GM19043 (cell line): ENCODE results near the gene SIK1.

ENCODE experiments used
- ATAC-seq: cut with Tn5 transposase; IDR thresholded peaks from one replicate; pipeline ENCODE4 v1.9.1; 2021; ENCODE audit warnings: low read depth; ENCODE audit not compliant: unreplicated experiment

SIK1 gene

GRCh38 chr21:43369596-43370090 is 57.3 kb downstream of the SIK1 start:
- ATAC-seq = no peak

DNA sequence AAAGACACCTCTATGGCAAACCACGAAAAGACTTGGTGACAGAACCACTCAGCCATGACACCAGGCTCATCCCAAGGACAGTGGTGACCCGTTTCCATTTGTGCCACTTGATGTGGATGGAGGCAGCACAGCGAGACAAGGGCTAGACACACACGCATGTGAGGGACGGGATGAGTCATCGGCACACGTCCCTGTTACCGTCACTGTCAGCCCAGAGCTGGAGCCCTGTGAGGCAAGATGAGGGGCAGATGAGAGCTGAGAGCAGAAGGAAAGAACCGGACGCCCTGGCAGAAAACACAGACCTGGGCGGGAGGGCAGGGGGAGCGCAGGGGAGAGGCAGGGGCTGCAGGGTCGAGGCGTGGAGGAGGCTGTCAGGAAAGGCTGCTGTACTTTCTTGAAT is 57.8 kb downstream of the SIK1 start:
- ATAC-seq = no peak

DNA sequence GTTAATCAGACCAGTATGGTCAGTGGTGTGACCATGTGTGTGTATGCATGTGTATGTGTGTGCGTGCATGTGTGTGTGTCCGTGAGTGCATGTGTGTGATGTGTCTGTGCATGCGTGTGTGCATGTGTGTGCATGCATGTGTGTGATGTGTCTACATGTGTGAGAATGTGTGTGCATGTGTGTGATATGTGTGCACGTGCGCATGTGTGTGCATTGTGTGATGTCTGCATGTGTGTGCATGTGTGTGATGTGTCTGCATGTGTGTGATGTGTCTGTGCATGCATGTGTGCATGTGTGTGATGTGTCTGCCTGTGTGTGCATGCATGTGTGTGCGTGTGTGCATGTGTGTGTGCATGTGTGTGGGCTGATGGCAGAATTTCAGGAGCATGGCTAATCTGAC is 58.2 kb downstream of the SIK1 start:
- ATAC-seq = no peak

GRCh38 chr21:43367859-43368258 is 59.1 kb downstream of the SIK1 start:
- ATAC-seq = no peak

GRCh38 chr21:43367296-43367695 is 59.6 kb downstream of the SIK1 start:
- ATAC-seq = no peak

DNA sequence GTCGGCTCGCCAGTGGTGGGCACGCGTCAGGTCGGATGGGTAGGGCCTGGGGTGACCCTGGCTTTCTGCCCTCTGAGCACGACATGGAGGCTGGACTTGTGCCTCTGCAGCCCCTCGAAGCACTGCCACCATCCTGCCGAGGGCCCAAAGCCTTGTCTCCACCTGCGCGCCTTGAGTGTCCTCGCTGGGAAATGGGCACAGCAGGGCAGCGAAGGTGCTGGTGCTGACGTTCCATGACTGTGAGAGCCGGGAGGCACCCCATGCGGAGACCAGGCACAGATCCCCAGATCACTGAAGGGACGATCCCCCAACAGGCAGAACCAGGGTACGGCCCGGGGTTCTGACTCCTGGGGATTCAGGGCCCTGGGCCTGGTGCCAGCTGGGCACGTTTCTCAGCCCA is 60.3 kb downstream of the SIK1 start:
- no peak for ATAC-seq

GRCh38 chr21:43365611-43366426 is 61.1 kb downstream of the SIK1 start:
- no peak for ATAC-seq

DNA sequence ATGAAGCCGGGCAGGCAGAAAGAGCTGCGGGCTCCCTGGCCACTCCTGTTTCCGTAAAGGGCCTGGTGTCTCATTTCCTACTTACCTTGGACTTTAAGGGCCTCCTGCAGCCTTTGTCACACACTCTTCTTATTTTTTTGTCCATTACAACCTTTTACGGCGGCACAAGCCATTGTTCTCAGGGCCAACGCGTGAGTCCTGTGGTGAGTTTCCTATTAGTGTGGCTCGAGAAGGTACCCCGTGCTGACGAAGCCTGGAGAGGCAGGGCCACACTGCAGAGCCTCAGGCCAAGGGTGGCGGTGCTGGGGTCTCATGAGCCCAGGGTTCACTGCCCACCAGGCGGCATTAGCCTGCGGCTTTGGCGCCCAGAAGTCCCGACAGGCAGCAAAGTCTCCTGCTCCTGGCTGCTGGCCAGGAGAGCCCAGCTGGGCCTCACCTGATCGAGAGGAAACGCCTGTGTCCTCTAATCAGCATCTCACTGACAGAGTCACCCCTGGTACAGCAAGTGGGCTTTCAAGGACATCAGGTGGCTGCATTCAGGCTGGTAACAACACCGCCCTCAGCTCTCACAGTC is 62.0 kb downstream of the SIK1 start:
- no peak for ATAC-seq
